ENCODE measurements around the gene RSPH6A. TPM values are rescaled to one million over a fixed set of nuclear protein-coding genes. Genes with fewer than 3 reads are reported as not detected.

The RSPH6A gene
- total RNA-seq, 1 experiment from 2014 or later = 0.55 TPM

- H3K36me3 Mint-ChIP-seq (ENCODE audit: insufficient read depth in 1 of 3, low read depth in 3 of 3) = peaks cover 43 to 80% (median 67%) of the 10 kb centered on the region in 3 experiments
- Histone ChIP-seq H2BK12ac (ENCODE audit: insufficient read length, low read depth, low read length) (no peak overlapping the region), H4K8ac (replicated peaks; ENCODE audit: insufficient read length, low read depth, low read length) (no peak overlapping the region), H3K4me2 (ENCODE audit: insufficient read depth, insufficient read length, low read length) (no peak overlapping the region), H3K56ac (ENCODE audit: insufficient read length, low read depth, low read length) (no peak overlapping the region), H4K5ac (ENCODE audit: insufficient read length, low read depth, low read length) (no peak overlapping the region), H3K18ac (ENCODE audit: insufficient read length, low read depth, low read length) (no peak overlapping the region), H2BK120ac (ENCODE audit: low read depth, low read length, poor library complexity, severe bottlenecking) (no peak overlapping the region), H4K20me1 (ENCODE audit: control insufficient read depth, insufficient read depth, insufficient read length) (no peaks in the 10 kb centered on the region), H3K23me2 (ENCODE audit: insufficient read length, low read depth, low read length, poor library complexity, severe bottlenecking) (no peaks in the 10 kb centered on the region), H3K9ac (ENCODE audit: extremely low read depth, insufficient read length, low read length) (no peak overlapping the region), H3K4me1 (ENCODE audit: insufficient read depth, low read length) (no peaks in the 10 kb centered on the region), H3K23ac (ENCODE audit: insufficient read length, low read depth, low read length) (no peak overlapping the region), H2BK5ac (ENCODE audit: insufficient read length, low read length) (no peak overlapping the region), H3T11ph (ENCODE audit: low read length) (no peak overlapping the region), H3K79me2 (ENCODE audit: insufficient read depth, low read length) (peaks cover 3% of the 10 kb centered on the region; the same call in 1 of the 2 replicates), H2BK15ac (ENCODE audit: low read depth, low read length) (no peak overlapping the region), H2BK20ac (ENCODE audit: low read depth, low read length, poor library complexity, severe bottlenecking) (no peak overlapping the region), H3K27ac (ENCODE audit: insufficient read length, low read depth, low read length) (no peak overlapping the region), H3K9me3 (ENCODE audit: control insufficient read depth, low read depth, low read length) (no peaks in the 10 kb centered on the region), H2AK5ac (ENCODE audit: insufficient read length, low read length) (no peak overlapping the region), H4K91ac (ENCODE audit: insufficient read length, low read depth, low read length) (no peak overlapping the region), H2AFZ (ENCODE audit: low read length) (no peak overlapping the region), H3K4ac (ENCODE audit: low read depth, low read length) (no peak overlapping the region), H3K79me1 (ENCODE audit: insufficient read depth, low read depth, low read length, poor library complexity, severe bottlenecking) (no peaks in the 10 kb centered on the region), H3K14ac (ENCODE audit: insufficient read depth, low read length) (no peak overlapping the region), H3K27me3 (ENCODE audit: insufficient read depth, low read length) (no peaks in the 10 kb centered on the region)
- TF ChIP-seq CTCF (conservative IDR thresholded peaks at IDR 0.05) = no peak
- no peak for DNase-seq
- H3K4me1 Mint-ChIP-seq = no peaks in the 10 kb centered on the region
- H3K4me3 Mint-ChIP-seq = no peak overlapping the region
- no CpG with 5 or more reads among the region's 10 CpGs for WGBS (ENCODE audit: extremely low coverage, insufficient read length, low lambda C conversion rate)
- H3K27ac Mint-ChIP-seq = no peak overlapping the region
- H3K9me3 Mint-ChIP-seq = no peaks in the 10 kb centered on the region
- no peaks in the 10 kb centered on the region for H3K27me3 Mint-ChIP-seq (ENCODE audit: low read depth)
Measured at GRCh38 chr19:45852145-45852750, 37.1 kb upstream of the RSPH6A start.

Data from H9 (cell line).